Prostate gland (tissue), 1 donor: ENCODE data around the gene THEM4.

ENCODE experiments used
- POLR2A ChIP-seq: fragments of 450-650 bp; IDR thresholded peaks from one replicate; pipeline ENCODE4 v1.6.1; 2016; ENCODE audit warnings: antibody characterized with exemption, mild to moderate bottlenecking
- POLR2AphosphoS5 ChIP-seq: sonication (generic); formaldehyde crosslinking; IDR thresholded peaks from one replicate; pipeline ENCODE4 v1.6.1; 2017; ENCODE audit warnings: antibody characterized with exemption

DNA sequence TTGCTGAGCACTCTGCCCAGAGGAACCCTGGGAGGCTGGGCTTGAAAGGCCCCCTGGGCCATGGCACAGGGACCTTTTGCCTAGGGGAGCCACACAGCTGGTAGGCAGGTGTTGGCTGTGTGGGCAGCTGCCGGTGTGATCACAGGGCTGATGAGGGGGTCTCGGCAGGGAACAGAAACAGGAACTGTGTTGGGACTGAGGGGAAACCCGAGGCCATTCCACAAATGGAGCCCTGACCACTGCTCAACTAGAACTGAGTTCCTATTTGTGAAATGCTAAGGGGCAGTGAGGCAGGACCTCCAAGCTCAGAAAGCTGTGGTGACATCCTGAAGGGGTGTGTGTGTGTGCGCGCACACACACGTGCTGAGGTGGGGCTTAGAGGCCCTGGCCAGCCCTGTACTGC is 49.4 kb downstream of the THEM4 start:
- TF ChIP-seq POLR2A, result no peak
- TF ChIP-seq POLR2AphosphoS5, result no peak
